HepG2 (cell line): ENCODE measurements around the gene PSMB2. TPM values are rescaled to one million over a fixed set of nuclear protein-coding genes. Genes with fewer than 3 reads are reported as not detected.

Experiments used
- BORCS8-MEF2B ChIP-seq: sonication (generic); formaldehyde crosslinking; IDR thresholded peaks from 2 replicates; pipeline ENCODE4 v1.8.0; 2022; ENCODE audit warnings: mild to moderate bottlenecking, missing genetic modification reagents
- CCAR2 ChIP-seq: fragments of 200-400 bp; formaldehyde crosslinking; optimal IDR thresholded peaks from 2 replicates; pipeline ENCODE3; 2018; ENCODE audit warnings: low read depth, mild to moderate bottlenecking, low read length, moderate library complexity
- CEBPZ ChIP-seq: IDR thresholded peaks from 2 replicates; pipeline ENCODE4 v1.6.1; 2012; ENCODE audit warnings: low read length, improper control_type of control experiment
- DBP ChIP-seq: sonication (generic); formaldehyde crosslinking; IDR thresholded peaks from 2 replicates; pipeline ENCODE4 v1.4.0; 2020; ENCODE audit warnings: missing genetic modification reagents; ENCODE audit errors: not compliant biosample characterization
- KLF9 ChIP-seq: IDR thresholded peaks from 2 replicates; pipeline ENCODE4 v1.6.1; 2016; ENCODE audit warnings: low read depth
- MYC ChIP-seq: sonication (generic); formaldehyde crosslinking; IDR thresholded peaks from 2 replicates; pipeline ENCODE4 v1.9.0; 2021; ENCODE audit warnings: missing genetic modification reagents, borderline replicate concordance
- NFAT5 ChIP-seq: sonication (generic); formaldehyde crosslinking; IDR thresholded peaks from 2 replicates; pipeline ENCODE4 v1.4.0; 2020; ENCODE audit warnings: missing genetic modification reagents
- POLR2AphosphoS5 ChIP-seq: IDR thresholded peaks from 2 replicates; pipeline ENCODE4 v1.6.1; 2012; ENCODE audit warnings: low read depth, low read length
- PRPF4 ChIP-seq: fragments of 200-400 bp; formaldehyde crosslinking; IDR thresholded peaks from 2 replicates; pipeline ENCODE4 v1.6.1; 2016; ENCODE audit warnings: low read length, low read depth; ENCODE audit not compliant: poor library complexity, severe bottlenecking
- SNAI1 ChIP-seq: sonication (generic); formaldehyde crosslinking; IDR thresholded peaks from 2 replicates; pipeline ENCODE4 v1.5.0; 2020; ENCODE audit warnings: mild to moderate bottlenecking, missing genetic modification reagents, borderline replicate concordance
- ZNF225 ChIP-seq: sonication (generic); formaldehyde crosslinking; IDR thresholded peaks from 2 replicates; pipeline ENCODE4 v1.4.0; 2020; ENCODE audit warnings: mild to moderate bottlenecking, missing genetic modification reagents
- ZNF350 ChIP-seq: sonication (generic); formaldehyde crosslinking; IDR thresholded peaks from 2 replicates; pipeline ENCODE4 v1.4.0; 2020; ENCODE audit warnings: mild to moderate bottlenecking, low read depth, missing genetic modification reagents, borderline replicate concordance
- ZNF549 ChIP-seq: sonication (generic); formaldehyde crosslinking; IDR thresholded peaks from 2 replicates; pipeline ENCODE4 v1.5.0; 2020; ENCODE audit warnings: missing genetic modification reagents
- ZNF563 ChIP-seq: sonication (generic); formaldehyde crosslinking; IDR thresholded peaks from 2 replicates; pipeline ENCODE4 v1.8.0; 2022; ENCODE audit warnings: mild to moderate bottlenecking, moderate library complexity, missing genetic modification reagents
- ZNF589 ChIP-seq: sonication (generic); formaldehyde crosslinking; conservative IDR thresholded peaks from 2 replicates; pipeline ENCODE4 v1.8.0; 2022; ENCODE audit warnings: mild to moderate bottlenecking, moderate library complexity, missing genetic modification reagents
- ZNF619 ChIP-seq: sonication (generic); formaldehyde crosslinking; IDR thresholded peaks from 2 replicates; pipeline ENCODE4 v1.4.0; 2020; ENCODE audit warnings: mild to moderate bottlenecking, missing genetic modification reagents
- ZNF674 ChIP-seq: sonication (generic); formaldehyde crosslinking; IDR thresholded peaks from 2 replicates; pipeline ENCODE4 v1.5.0; 2020; ENCODE audit warnings: low read depth, mild to moderate bottlenecking, missing genetic modification reagents
- polyA plus RNA-seq, 8 experiments: library from polyadenylated mRNA; depleted of rRNA in 3 of 8; stranded (reverse) in 7 of 8; unstranded in 1 of 8; fragments of >200 nt; fragmentation: Illumina TruSeq in 4 of 8; extraction: Trizol in 4 of 8; gene quantifications; 2 replicates each; pipeline versions ENCODE4 v1.2.1 to v1.2.3, GENCODE V29; 2011 to 2016; ENCODE audit warnings: low read depth in 4 of 8, missing spikeins in 1 of 8, mixed read lengths in 1 of 8; ENCODE audit not compliant: insufficient read depth in 1 of 8
- total RNA-seq, 5 experiments: library from RNA; depleted of rRNA; stranded (reverse); fragments of >200 nt; fragmentation: Illumina TruSeq; extraction: Trizol; gene quantifications; 2 replicates each; pipeline ENCODE4 v1.2.3, GENCODE V29; 2016; ENCODE audit warnings: low read depth in 1 of 5
- TF ChIP-seq, protein P1 (sequence below): IDR thresholded peaks from 2 replicates; pipeline ENCODE4 v1.6.1; 2012; ENCODE audit warnings: inconsistent platforms
- TF ChIP-seq, protein P2 (sequence below): sonication (generic); formaldehyde crosslinking; IDR thresholded peaks from 2 replicates; pipeline ENCODE4 v1.4.0; 2020; ENCODE audit warnings: low read depth, mild to moderate bottlenecking, missing genetic modification reagents

PSMB2 gene
- total and polyA plus RNA-seq, 2 of the 13 experiments (the other 11 are each of a cell fraction or from before 2014, with no cell fraction given), result 60.6 to 62.2 TPM

DNA sequence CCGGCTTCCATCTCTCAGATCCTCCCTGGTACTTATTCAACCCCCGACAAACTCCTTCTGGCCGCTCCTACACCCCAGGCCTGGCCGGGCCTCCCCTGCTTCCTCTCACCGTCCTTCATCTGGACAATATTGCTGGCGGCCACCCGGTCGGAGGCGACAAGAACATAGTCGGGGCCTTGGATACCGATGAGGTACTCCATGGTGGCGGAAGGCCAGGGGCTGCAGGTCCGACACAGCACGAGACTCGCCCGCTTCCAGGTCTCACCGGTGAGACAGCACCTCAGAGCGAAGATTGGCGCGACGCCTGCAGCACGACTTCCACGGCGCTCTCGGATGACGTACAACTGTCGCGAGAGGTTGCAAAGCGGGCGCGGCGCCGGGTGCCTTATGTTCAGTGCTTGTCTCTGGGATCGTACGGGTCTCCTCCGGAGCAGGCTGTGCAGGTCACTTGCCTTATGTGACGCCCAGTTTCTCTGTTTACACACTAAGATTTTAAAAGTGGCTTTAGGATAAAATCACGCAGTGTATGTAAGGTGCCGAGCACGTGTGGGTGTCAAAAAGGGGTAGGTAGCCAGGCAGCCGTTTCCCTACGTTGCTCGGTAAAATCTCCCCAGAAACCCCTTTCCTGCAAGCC is at the start of gene PSMB2 (continued):
- no peak; the same call in 1 of the 2 replicates for TF ChIP-seq NFAT5 (CRISPR knock-in tag)
- 0 out of 2 replicates have a peak, but pooled peaks have one; percentile 27 for TF ChIP-seq ZNF619 (CRISPR knock-in tag)
- TF ChIP-seq KLF9, result no peak
- peak; percentile 89 for TF ChIP-seq MYC (CRISPR knock-in tag)
- TF ChIP-seq BORCS8-MEF2B (CRISPR knock-in tag), result peak; percentile 51; the same call in 1 of the 2 replicates
- TF ChIP-seq SNAI1 (CRISPR knock-in tag), result no peak
- TF ChIP-seq ZNF674 (CRISPR knock-in tag), result 0 out of 2 replicates have a peak, but pooled peaks have one; percentile 62
- no peak for TF ChIP-seq DBP
- TF ChIP-seq ZNF589 (CRISPR knock-in tag), result no peak
- TF ChIP-seq, protein P1, sequence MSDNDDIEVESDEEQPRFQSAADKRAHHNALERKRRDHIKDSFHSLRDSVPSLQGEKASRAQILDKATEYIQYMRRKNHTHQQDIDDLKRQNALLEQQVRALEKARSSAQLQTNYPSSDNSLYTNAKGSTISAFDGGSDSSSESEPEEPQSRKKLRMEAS, result peak; percentile 89
- TF ChIP-seq PRPF4, result no peak
- 0 out of 2 replicates have a peak, but pooled peaks have one; percentile 29 for TF ChIP-seq ZNF225 (CRISPR knock-in tag)
- no peak; the same call in 1 of the 2 replicates for TF ChIP-seq ZNF563 (CRISPR knock-in tag)
- TF ChIP-seq ZNF350 (CRISPR knock-in tag), result peak; percentile 74; the same call in 1 of the 2 replicates
- TF ChIP-seq POLR2AphosphoS5, result peak; percentile 91
- no peak for TF ChIP-seq ZNF549
- TF ChIP-seq CEBPZ, result no peak
- TF ChIP-seq, protein P2, sequence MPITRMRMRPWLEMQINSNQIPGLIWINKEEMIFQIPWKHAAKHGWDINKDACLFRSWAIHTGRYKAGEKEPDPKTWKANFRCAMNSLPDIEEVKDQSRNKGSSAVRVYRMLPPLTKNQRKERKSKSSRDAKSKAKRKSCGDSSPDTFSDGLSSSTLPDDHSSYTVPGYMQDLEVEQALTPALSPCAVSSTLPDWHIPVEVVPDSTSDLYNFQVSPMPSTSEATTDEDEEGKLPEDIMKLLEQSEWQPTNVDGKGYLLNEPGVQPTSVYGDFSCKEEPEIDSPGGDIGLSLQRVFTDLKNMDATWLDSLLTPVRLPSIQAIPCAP, result 0 out of 2 replicates have a peak, but pooled peaks have one; percentile 42
- no peak for TF ChIP-seq CCAR2
